GM23338 (cell line): ENCODE data around the gene RPL27. TPM values are rescaled to one million over a fixed set of nuclear protein-coding genes. Genes with fewer than 3 reads are reported as not detected.
A peak's percentile ranks its signal among the peaks of the same experiment; 100 is the strongest.

Experiments used
- ATAC-seq: fragments of 200-7000 bp; cut with Tn5 transposase; 3 replicates; pipeline ENCODE4 v1.9.1; 2020
- DNase-seq: peaks from one replicate; pipeline ENCODE4 v3.0.0-alpha.2; 2015; ENCODE audit warnings: low spot score
- H2AFZ ChIP-seq: fragments of 200-600 bp; sonication (generic); 2 replicates; pipeline ENCODE4 v1.8.0; 2016; ENCODE audit warnings: antibody characterized with exemption, mild to moderate bottlenecking, moderate library complexity
- H3F3A ChIP-seq: fragments of 200-600 bp; sonication (generic); replicated peaks from 2 replicates; pipeline ENCODE4 v1.8.0; 2017; ENCODE audit warnings: antibody characterized with exemption, mixed run types, low read depth
- H3K27ac ChIP-seq: fragments of 200-600 bp; sonication (generic); 2 replicates; pipeline ENCODE4 v1.6.1; 2016; ENCODE audit warnings: low read depth
- H3K27me3 ChIP-seq: fragments of 200-600 bp; sonication (generic); 2 replicates; pipeline ENCODE4 v1.8.0; 2016; ENCODE audit warnings: mild to moderate bottlenecking, mixed run types, moderate library complexity; ENCODE audit not compliant: insufficient read depth
- H3K36me3 ChIP-seq: fragments of 200-600 bp; sonication (generic); 2 replicates; pipeline ENCODE4 v1.8.0; 2016; ENCODE audit warnings: mild to moderate bottlenecking; ENCODE audit not compliant: insufficient read depth
- H3K4me1 ChIP-seq: fragments of 200-600 bp; sonication (generic); 2 replicates; pipeline ENCODE4 v1.8.0; 2016; ENCODE audit warnings: mild to moderate bottlenecking, moderate library complexity; ENCODE audit not compliant: insufficient read depth
- H3K4me2 ChIP-seq: fragments of 200-600 bp; sonication (generic); 2 replicates; pipeline ENCODE4 v1.7.1; 2017; ENCODE audit warnings: mixed run types
- H3K4me3 ChIP-seq: fragments of 200-600 bp; sonication (generic); 2 replicates; pipeline ENCODE4 v1.6.1; 2016; ENCODE audit warnings: mixed run types
- H3K79me2 ChIP-seq: fragments of 200-600 bp; sonication (generic); replicated peaks from 2 replicates; pipeline ENCODE4 v1.8.0; 2017; ENCODE audit warnings: mild to moderate bottlenecking; ENCODE audit not compliant: insufficient read depth
- H3K9me2 ChIP-seq: fragments of 200-600 bp; sonication (generic); 2 replicates; pipeline ENCODE4 v1.8.0; 2017; ENCODE audit not compliant: insufficient read depth
- H4K20me1 ChIP-seq: fragments of 200-600 bp; sonication (generic); replicated peaks from 2 replicates; pipeline ENCODE4 v1.8.0; 2017; ENCODE audit warnings: mild to moderate bottlenecking; ENCODE audit not compliant: insufficient read depth
- H3K27ac Mint-ChIP-seq: 2 replicates; pipeline ENCODE4 v1.8.0; 2020; ENCODE audit warnings: inconsistent platforms, mild to moderate bottlenecking, moderate library complexity, mixed read lengths
- H3K27me3 Mint-ChIP-seq: 3 replicates; pipeline ENCODE4 v1.8.0; 2022; ENCODE audit warnings: low read depth, mild to moderate bottlenecking, moderate library complexity, mixed read lengths, inconsistent platforms; ENCODE audit not compliant: insufficient read depth, poor library complexity
- H3K36me3 Mint-ChIP-seq: 3 replicates; pipeline ENCODE4 v1.8.0; 2021; ENCODE audit warnings: low read depth, mild to moderate bottlenecking, inconsistent platforms, moderate library complexity, mixed read lengths
- H3K4me1 Mint-ChIP-seq: 3 replicates; pipeline ENCODE4 v1.8.0; 2020; ENCODE audit warnings: mild to moderate bottlenecking, inconsistent platforms, mixed read lengths
- H3K4me3 Mint-ChIP-seq: 3 replicates; pipeline ENCODE4 v1.8.0; 2021; ENCODE audit warnings: moderate library complexity, mild to moderate bottlenecking, inconsistent platforms, mixed read lengths
- H3K9me3 Mint-ChIP-seq: 3 replicates; pipeline ENCODE4 v1.8.0; 2020; ENCODE audit warnings: moderate library complexity, mild to moderate bottlenecking, inconsistent platforms, mixed read lengths
- EZH2 ChIP-seq: fragments of 200-600 bp; sonication (generic); IDR thresholded peaks from one replicate; pipeline ENCODE4 v1.8.0; 2017; ENCODE audit warnings: antibody characterized with exemption, mild to moderate bottlenecking, low read depth; ENCODE audit not compliant: unreplicated experiment
- EZH2phosphoT487 ChIP-seq: fragments of 200-600 bp; sonication (generic); IDR thresholded peaks from one replicate; pipeline ENCODE4 v1.8.1; 2018; ENCODE audit warnings: antibody characterized with exemption; ENCODE audit not compliant: unreplicated experiment
- ZNF114 ChIP-seq: fragments of 250-450 bp; sonication (Bioruptor Pico); IDR thresholded peaks from 2 replicates; pipeline ENCODE4 v1.5.0; 2020; ENCODE audit warnings: mild to moderate bottlenecking, moderate library complexity
- polyA plus RNA-seq: library from polyadenylated mRNA; unstranded; fragments of >200 nt; fragmentation: Nextera tagmentation; extraction: Ambion mirVana; gene quantifications from 2 replicates; pipeline ENCODE4 v1.2.1, GENCODE V29; 2016
- total RNA-seq: library from RNA; depleted of rRNA; stranded (reverse); fragments of >200 nt; shearing (Covaris generic); gene quantifications from 2 replicates; pipeline ENCODE4 v1.2.3, GENCODE V29; 2014
- TF ChIP-seq, protein P1 (sequence below): fragments of 250-450 bp; sonication (Bioruptor Pico); IDR thresholded peaks from 2 replicates; pipeline ENCODE4 v1.5.0; 2020; ENCODE audit warnings: mild to moderate bottlenecking, moderate library complexity
- TF ChIP-seq, protein P2 (sequence below): IDR thresholded peaks from one replicate; pipeline ENCODE4 v1.6.1; 2018; ENCODE audit warnings: antibody characterized with exemption; ENCODE audit not compliant: unreplicated experiment
- TF ChIP-seq, protein P3 (sequence below): IDR thresholded peaks from 2 replicates; pipeline ENCODE4 v1.6.1; 2016; ENCODE audit warnings: antibody characterized with exemption

The RPL27 gene
- total and polyA plus RNA-seq, 2 experiments from 2014 or later = 1,784 to 2,722 TPM

DNA sequence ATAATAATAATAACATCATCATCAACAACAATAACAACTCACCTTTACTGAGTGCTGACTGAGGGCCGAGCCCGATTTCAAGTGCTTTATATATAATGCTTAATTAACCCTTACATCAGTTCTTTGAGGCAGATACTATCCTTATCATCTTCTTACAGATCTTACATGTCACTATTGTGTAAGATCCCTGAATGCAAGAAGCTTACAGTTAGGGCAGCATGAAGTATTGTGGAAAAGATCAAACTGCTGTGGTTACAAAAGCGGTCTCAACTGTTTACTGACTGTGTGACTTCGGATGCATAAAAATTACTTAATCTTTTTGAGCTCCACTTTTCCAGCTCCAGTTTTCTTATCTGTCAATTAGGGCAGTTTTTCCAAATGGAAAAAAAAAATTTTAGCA, 20.7 kb downstream of the RPL27 start (continued):
- TF ChIP-seq, protein P1, sequence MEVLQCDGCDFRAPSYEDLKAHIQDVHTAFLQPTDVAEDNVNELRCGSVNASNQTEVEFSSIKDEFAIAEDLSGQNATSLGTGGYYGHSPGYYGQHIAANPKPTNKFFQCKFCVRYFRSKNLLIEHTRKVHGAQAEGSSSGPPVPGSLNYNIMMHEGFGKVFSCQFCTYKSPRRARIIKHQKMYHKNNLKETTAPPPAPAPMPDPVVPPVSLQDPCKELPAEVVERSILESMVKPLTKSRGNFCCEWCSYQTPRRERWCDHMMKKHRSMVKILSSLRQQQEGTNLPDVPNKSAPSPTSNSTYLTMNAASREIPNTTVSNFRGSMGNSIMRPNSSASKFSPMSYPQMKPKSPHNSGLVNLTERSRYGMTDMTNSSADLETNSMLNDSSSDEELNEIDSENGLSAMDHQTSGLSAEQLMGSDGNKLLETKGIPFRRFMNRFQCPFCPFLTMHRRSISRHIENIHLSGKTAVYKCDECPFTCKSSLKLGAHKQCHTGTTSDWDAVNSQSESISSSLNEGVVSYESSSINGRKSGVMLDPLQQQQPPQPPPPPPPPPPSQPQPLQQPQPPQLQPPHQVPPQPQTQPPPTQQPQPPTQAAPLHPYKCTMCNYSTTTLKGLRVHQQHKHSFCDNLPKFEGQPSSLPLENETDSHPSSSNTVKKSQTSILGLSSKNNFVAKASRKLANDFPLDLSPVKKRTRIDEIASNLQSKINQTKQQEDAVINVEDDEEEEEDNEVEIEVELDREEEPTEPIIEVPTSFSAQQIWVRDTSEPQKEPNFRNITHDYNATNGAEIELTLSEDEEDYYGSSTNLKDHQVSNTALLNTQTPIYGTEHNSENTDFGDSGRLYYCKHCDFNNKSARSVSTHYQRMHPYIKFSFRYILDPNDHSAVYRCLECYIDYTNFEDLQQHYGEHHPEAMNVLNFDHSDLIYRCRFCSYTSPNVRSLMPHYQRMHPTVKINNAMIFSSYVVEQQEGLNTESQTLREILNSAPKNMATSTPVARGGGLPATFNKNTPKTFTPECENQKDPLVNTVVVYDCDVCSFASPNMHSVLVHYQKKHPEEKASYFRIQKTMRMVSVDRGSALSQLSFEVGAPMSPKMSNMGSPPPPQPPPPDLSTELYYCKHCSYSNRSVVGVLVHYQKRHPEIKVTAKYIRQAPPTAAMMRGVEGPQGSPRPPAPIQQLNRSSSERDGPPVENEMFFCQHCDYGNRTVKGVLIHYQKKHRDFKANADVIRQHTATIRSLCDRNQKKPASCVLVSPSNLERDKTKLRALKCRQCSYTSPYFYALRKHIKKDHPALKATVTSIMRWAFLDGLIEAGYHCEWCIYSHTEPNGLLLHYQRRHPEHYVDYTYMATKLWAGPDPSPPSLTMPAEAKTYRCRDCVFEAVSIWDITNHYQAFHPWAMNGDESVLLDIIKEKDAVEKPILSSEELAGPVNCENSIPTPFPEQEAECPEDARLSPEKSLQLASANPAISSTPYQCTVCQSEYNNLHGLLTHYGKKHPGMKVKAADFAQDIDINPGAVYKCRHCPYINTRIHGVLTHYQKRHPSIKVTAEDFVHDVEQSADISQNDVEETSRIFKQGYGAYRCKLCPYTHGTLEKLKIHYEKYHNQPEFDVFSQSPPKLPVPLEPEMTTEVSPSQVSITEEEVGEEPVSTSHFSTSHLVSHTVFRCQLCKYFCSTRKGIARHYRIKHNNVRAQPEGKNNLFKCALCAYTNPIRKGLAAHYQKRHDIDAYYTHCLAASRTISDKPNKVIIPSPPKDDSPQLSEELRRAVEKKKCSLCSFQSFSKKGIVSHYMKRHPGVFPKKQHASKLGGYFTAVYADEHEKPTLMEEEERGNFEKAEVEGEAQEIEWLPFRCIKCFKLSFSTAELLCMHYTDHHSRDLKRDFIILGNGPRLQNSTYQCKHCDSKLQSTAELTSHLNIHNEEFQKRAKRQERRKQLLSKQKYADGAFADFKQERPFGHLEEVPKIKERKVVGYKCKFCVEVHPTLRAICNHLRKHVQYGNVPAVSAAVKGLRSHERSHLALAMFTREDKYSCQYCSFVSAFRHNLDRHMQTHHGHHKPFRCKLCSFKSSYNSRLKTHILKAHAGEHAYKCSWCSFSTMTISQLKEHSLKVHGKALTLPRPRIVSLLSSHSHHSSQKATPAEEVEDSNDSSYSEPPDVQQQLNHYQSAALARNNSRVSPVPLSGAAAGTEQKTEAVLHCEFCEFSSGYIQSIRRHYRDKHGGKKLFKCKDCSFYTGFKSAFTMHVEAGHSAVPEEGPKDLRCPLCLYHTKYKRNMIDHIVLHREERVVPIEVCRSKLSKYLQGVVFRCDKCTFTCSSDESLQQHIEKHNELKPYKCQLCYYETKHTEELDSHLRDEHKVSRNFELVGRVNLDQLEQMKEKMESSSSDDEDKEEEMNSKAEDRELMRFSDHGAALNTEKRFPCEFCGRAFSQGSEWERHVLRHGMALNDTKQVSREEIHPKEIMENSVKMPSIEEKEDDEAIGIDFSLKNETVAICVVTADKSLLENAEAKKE (CRISPR knock-in tag) = no peak

DNA sequence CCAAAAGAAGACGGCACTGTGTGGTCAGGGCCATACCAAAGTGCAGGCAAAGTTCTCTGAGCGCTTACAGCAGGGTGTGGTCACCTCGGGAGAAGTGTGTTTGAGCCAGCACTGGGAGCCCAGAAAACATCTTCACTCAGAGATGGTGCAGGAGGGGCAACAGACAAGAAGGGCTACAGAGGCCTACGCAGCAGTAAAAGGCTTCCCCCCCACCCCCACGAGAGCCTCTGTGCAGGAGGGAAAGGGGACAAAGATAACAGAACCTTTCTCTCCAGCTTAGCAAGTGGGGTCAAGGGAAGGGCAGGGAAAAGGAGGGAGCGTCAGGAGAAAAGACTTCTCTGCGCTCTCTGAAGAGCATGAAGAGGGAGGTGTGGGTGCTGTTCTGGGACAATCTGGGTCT, 21.2 kb downstream of the RPL27 start:
- Mint-ChIP-seq H3K27ac (peak overlapping the region; percentile 91), H3K4me1 (peaks cover 43% of the 10 kb centered on the region), H3K9me3 (no peaks in the 10 kb centered on the region), H3K36me3 (peaks cover 52% of the 10 kb centered on the region), H3K27me3 (peaks cover 10% of the 10 kb centered on the region), H3K4me3 (peak overlapping the region; percentile 95)
- Histone ChIP-seq H3K27me3 (no peaks in the 10 kb centered on the region), H3K4me3 (no peak overlapping the region), H3K4me2 (peak overlapping the region; percentile 97), H3K79me2 (peaks cover 34% of the 10 kb centered on the region), H3K27ac (no peak overlapping the region), H2AFZ (no peak overlapping the region), H4K20me1 (peaks cover 10% of the 10 kb centered on the region), H3K9me2 (no peaks in the 10 kb centered on the region), H3K36me3 (peaks cover 9% of the 10 kb centered on the region; the same call in 1 of the 2 replicates), H3F3A (peaks cover 12% of the 10 kb centered on the region; the same call in 1 of the 2 replicates), H3K4me1 (peaks cover 28% of the 10 kb centered on the region)
- DNase-seq (no peak), ATAC-seq (no peak)
- TF ChIP-seq EZH2phosphoT487 (no peak), ZNF114 (no peak), EZH2 (no peak)
- TF ChIP-seq, protein P2, sequence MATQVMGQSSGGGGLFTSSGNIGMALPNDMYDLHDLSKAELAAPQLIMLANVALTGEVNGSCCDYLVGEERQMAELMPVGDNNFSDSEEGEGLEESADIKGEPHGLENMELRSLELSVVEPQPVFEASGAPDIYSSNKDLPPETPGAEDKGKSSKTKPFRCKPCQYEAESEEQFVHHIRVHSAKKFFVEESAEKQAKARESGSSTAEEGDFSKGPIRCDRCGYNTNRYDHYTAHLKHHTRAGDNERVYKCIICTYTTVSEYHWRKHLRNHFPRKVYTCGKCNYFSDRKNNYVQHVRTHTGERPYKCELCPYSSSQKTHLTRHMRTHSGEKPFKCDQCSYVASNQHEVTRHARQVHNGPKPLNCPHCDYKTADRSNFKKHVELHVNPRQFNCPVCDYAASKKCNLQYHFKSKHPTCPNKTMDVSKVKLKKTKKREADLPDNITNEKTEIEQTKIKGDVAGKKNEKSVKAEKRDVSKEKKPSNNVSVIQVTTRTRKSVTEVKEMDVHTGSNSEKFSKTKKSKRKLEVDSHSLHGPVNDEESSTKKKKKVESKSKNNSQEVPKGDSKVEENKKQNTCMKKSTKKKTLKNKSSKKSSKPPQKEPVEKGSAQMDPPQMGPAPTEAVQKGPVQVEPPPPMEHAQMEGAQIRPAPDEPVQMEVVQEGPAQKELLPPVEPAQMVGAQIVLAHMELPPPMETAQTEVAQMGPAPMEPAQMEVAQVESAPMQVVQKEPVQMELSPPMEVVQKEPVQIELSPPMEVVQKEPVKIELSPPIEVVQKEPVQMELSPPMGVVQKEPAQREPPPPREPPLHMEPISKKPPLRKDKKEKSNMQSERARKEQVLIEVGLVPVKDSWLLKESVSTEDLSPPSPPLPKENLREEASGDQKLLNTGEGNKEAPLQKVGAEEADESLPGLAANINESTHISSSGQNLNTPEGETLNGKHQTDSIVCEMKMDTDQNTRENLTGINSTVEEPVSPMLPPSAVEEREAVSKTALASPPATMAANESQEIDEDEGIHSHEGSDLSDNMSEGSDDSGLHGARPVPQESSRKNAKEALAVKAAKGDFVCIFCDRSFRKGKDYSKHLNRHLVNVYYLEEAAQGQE = no peak
- TF ChIP-seq, protein P3, sequence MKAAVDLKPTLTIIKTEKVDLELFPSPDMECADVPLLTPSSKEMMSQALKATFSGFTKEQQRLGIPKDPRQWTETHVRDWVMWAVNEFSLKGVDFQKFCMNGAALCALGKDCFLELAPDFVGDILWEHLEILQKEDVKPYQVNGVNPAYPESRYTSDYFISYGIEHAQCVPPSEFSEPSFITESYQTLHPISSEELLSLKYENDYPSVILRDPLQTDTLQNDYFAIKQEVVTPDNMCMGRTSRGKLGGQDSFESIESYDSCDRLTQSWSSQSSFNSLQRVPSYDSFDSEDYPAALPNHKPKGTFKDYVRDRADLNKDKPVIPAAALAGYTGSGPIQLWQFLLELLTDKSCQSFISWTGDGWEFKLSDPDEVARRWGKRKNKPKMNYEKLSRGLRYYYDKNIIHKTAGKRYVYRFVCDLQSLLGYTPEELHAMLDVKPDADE = no peak
